Gastrocnemius medialis (tissue), 4 donors: Measurements from ENCODE around the gene PRRX1. TPM values are rescaled to one million over a fixed set of nuclear protein-coding genes. Genes with fewer than 3 reads are reported as not detected.

ENCODE experiments used
- ATAC-seq, 2 donors: fragments of 150-250 bp; one replicate each; pipeline ENCODE4 v1.9.1; 2016
- DNase-seq, 2 donors: peaks; one replicate each; pipeline ENCODE4 v3.0.0-alpha.2; 2019
- H3K27ac ChIP-seq, 4 donors: fragments of 200-600 bp; sonication (generic); 1 replicate in 1 of 4; 2 replicates in 3 of 4; pipeline ENCODE4 v1.5.1; 2016 to 2018; ENCODE audit warnings: mild to moderate bottlenecking in 2 of 4, moderate library complexity in 1 of 4
- H3K27me3 ChIP-seq, 3 donors: fragments of 200-600 bp; sonication (generic) in 2 of 3; 1 replicate in 1 of 3; 2 replicates in 2 of 3; pipeline versions ENCODE4 v1.5.1 to v1.6.0; 2016 to 2019; ENCODE audit warnings: mild to moderate bottlenecking in 1 of 3, moderate library complexity in 1 of 3
- H3K36me3 ChIP-seq, 2 donors: fragments of 200-600 bp; sonication (generic) in 1 of 2; one replicate each; pipeline ENCODE4 v1.5.1; 2017 to 2018
- H3K4me1 ChIP-seq, 2 donors: fragments of 200-600 bp; sonication (generic) in 1 of 2; one replicate each; pipeline ENCODE4 v1.5.1; 2016 to 2017; ENCODE audit warnings: mild to moderate bottlenecking in 2 of 2
- H3K4me3 ChIP-seq, 4 donors: fragments of 200-600 bp; sonication (generic) in 3 of 4; 1 replicate in 1 of 4; 2 replicates in 3 of 4; pipeline ENCODE4 v1.5.1; 2016 to 2019; ENCODE audit warnings: mild to moderate bottlenecking in 2 of 4
- H3K9me3 ChIP-seq, 3 donors: fragments of 200-600 bp; sonication (generic) in 2 of 3; 1 replicate in 1 of 3; 2 replicates in 2 of 3; pipeline ENCODE4 v1.5.1; 2016 to 2019
- POLR2A ChIP-seq, 2 donors: fragments of 450-650 bp; IDR thresholded peaks; one replicate each; pipeline ENCODE4 v1.6.1; 2017; ENCODE audit warnings: antibody characterized with exemption in 2 of 2, mild to moderate bottlenecking in 2 of 2, moderate library complexity in 2 of 2
- in situ Hi-C, 4 donors: fragments of 200-750 bp; cut with MboI; loops; one replicate each; pipeline versions ENCODE4 v1.15.0 to v1.8.0; 2017; ENCODE audit warnings: low sequenced_read_pairs in 4 of 4
- intact Hi-C: fragments of 100-400 bp; cut with DNase I; formaldehyde crosslinking; loops from one replicate; pipeline ENCODE4 v1.15.1; 2023; ENCODE audit warnings: low total_unique reads
- total RNA-seq, 4 donors: library from RNA; depleted of rRNA; stranded (reverse); fragments of >200 nt; gene quantifications; one replicate each; pipeline versions ENCODE4 v1.1.0 to v1.2.3, GENCODE V29; 2016
- TF ChIP-seq, protein P1 (sequence below), 5 experiments: fragments of 450-650 bp in 3 of 5; fragments of 200-600 bp in 2 of 5; sonication (generic) in 2 of 5; IDR thresholded peaks in 4 of 5; conservative IDR thresholded peaks in 1 of 5; 1 replicate in 4 of 5; 2 replicates in 1 of 5; pipeline ENCODE4 v1.5.1; 2016 to 2019; ENCODE audit warnings: antibody characterized with exemption in 5 of 5, mild to moderate bottlenecking in 3 of 5, moderate library complexity in 3 of 5

Gene PRRX1
- total RNA-seq, 4 donors from 2014 or later = 35.3 to 120 (median 64.3) TPM

- in situ Hi-C loops (no loop called here), intact Hi-C loops (no loop called here)
- TF ChIP-seq, protein P1, sequence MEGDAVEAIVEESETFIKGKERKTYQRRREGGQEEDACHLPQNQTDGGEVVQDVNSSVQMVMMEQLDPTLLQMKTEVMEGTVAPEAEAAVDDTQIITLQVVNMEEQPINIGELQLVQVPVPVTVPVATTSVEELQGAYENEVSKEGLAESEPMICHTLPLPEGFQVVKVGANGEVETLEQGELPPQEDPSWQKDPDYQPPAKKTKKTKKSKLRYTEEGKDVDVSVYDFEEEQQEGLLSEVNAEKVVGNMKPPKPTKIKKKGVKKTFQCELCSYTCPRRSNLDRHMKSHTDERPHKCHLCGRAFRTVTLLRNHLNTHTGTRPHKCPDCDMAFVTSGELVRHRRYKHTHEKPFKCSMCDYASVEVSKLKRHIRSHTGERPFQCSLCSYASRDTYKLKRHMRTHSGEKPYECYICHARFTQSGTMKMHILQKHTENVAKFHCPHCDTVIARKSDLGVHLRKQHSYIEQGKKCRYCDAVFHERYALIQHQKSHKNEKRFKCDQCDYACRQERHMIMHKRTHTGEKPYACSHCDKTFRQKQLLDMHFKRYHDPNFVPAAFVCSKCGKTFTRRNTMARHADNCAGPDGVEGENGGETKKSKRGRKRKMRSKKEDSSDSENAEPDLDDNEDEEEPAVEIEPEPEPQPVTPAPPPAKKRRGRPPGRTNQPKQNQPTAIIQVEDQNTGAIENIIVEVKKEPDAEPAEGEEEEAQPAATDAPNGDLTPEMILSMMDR (IDR thresholded peaks at IDR 0.05 in 4 of 5, conservative IDR thresholded peaks at IDR 0.05 in 1 of 5) = no peak
- TF ChIP-seq POLR2A (IDR thresholded peaks at IDR 0.05) = no peak
- Histone ChIP-seq H3K4me1 (peaks cover 25 to 32% of the 10 kb centered on the region in 2 donors), H3K27ac (peak overlapping the region; percentile 55 to 71 (median 66)), H3K36me3 (no peaks in the 10 kb centered on the region), H3K27me3 (no peaks in the 10 kb centered on the region), H3K9me3 (no peaks in the 10 kb centered on the region), H3K4me3 (no peak overlapping the region)
- ATAC-seq = no peak
- no peak for DNase-seq
These were observed 43.8 kb upstream of the PRRX1 start for GRCh38 chr1:170620164-170620563.

GRCh38 chr1:170623171-170623570, 40.8 kb upstream of the PRRX1 start:
- in situ Hi-C loops = no loop called here
- DNase-seq (no peak), ATAC-seq (no peak)
- TF ChIP-seq POLR2A (IDR thresholded peaks at IDR 0.05) = no peak
- TF ChIP-seq, protein P1 (IDR thresholded peaks at IDR 0.05 in 4 of 5, conservative IDR thresholded peaks at IDR 0.05 in 1 of 5) = no peak
- intact Hi-C loops = no loop called here
- H3K27me3 ChIP-seq = no peaks in the 10 kb centered on the region
- no peak overlapping the region for H3K4me3 ChIP-seq
- H3K27ac ChIP-seq = no peak overlapping the region
- H3K36me3 ChIP-seq = no peaks in the 10 kb centered on the region
- peaks cover 16 to 23% of the 10 kb centered on the region in 2 donors for H3K4me1 ChIP-seq
- no peaks in the 10 kb centered on the region for H3K9me3 ChIP-seq

DNA sequence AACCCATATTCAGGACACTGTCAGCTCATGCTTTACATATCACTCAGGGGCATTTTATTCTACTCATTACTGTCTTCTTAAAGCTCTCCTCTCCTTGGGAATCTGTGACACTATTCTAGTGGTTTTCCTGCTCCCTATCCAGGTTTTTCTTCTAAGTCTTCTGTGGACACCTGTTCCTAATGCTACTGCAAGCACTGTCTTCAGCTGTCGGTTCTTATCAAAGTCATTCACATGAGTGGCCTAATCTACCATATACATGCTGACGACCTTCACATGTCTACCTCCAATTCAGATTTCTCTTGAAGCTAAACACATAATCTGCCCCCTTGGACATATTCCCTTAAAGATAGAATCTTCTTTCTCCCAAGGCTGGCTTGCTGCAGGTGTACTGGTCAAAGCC, 39.8 kb upstream of the PRRX1 start:
- no peak for ATAC-seq
- Histone ChIP-seq H3K36me3 (no peaks in the 10 kb centered on the region), H3K27ac (no peak overlapping the region), H3K27me3 (no peaks in the 10 kb centered on the region), H3K4me3 (no peak overlapping the region), H3K9me3 (no peaks in the 10 kb centered on the region), H3K4me1 (peaks cover 10 to 13% of the 10 kb centered on the region in 2 donors)
- DNase-seq = no peak
- TF ChIP-seq, protein P1 (IDR thresholded peaks at IDR 0.05 in 4 of 5, conservative IDR thresholded peaks at IDR 0.05 in 1 of 5) = no peak
- no peak for TF ChIP-seq POLR2A (IDR thresholded peaks at IDR 0.05)
- in situ Hi-C loops = no loop called here
- intact Hi-C loops = no loop called here

DNA sequence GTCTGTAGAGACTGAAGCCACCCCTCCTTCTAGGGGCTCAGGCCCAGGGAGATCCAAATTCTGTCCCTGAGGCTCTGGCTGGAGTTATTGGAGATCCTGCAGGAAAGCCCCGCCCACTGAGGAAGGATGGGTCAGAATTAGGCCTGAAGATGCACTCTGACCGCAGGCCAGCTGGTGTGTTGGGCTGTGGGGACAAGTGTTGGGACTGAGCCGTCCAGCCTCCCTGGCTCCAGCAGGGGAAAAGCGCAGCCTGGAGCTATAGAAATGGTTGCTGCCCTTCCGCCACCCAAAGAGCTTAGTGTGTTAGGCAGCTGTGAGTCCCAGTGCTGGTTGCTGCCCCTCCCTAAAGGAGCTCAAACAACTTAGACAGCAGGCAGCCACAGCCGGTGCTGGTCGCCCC, 33.0 kb upstream of the PRRX1 start:
- Histone ChIP-seq H3K27me3 (no peaks in the 10 kb centered on the region), H3K36me3 (no peaks in the 10 kb centered on the region), H3K27ac (no peak overlapping the region), H3K4me1 (no peaks in the 10 kb centered on the region), H3K4me3 (no peak overlapping the region), H3K9me3 (no peaks in the 10 kb centered on the region)
- TF ChIP-seq POLR2A (IDR thresholded peaks at IDR 0.05) = no peak
- TF ChIP-seq, protein P1 (IDR thresholded peaks at IDR 0.05 in 4 of 5, conservative IDR thresholded peaks at IDR 0.05 in 1 of 5) = no peak
- no peak for DNase-seq
- intact Hi-C loops (no loop called here), in situ Hi-C loops (no loop called here)
- no peak for ATAC-seq

DNA sequence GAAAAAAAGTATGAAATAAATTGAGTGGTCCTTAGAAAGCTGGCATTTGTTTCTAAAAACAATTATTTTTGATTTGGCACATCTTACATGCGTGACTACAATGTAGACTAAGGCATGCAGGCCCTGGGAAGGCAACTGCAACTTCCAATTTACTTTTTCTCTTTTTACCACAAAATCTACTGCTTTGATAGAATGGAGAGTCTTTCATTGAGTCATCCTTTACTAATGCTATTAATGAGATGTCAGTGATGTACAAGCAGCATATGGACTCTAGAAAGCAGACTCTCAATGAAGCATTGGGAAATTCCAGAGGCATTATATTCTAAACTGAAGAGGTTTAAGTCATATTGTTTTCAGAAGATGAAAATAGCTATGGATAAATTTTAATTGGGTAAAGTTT, 29.6 kb upstream of the PRRX1 start:
- no peak overlapping the region for H3K27ac ChIP-seq
- ATAC-seq = no peak
- H3K36me3 ChIP-seq = no peaks in the 10 kb centered on the region
- no peaks in the 10 kb centered on the region for H3K9me3 ChIP-seq
- no peak for DNase-seq
- intact Hi-C loops (no loop called here), in situ Hi-C loops (no loop called here)
- H3K27me3 ChIP-seq = no peaks in the 10 kb centered on the region
- TF ChIP-seq POLR2A (IDR thresholded peaks at IDR 0.05) = no peak
- TF ChIP-seq, protein P1 (IDR thresholded peaks at IDR 0.05 in 4 of 5, conservative IDR thresholded peaks at IDR 0.05 in 1 of 5) = no peak
- H3K4me3 ChIP-seq = no peak overlapping the region
- no peaks in the 10 kb centered on the region for H3K4me1 ChIP-seq
